Ovary (tissue), 9 donors: Measurements from ENCODE around the gene RPLP2. TPM values are rescaled to one million over a fixed set of nuclear protein-coding genes. Genes with fewer than 3 reads are reported as not detected.

ENCODE experiments used
- DNase-seq, 5 donors: peaks; one replicate each; pipeline ENCODE4 v3.0.0-alpha.2; 2019 to 2020
- H3K27ac ChIP-seq, 2 donors: fragments of 200-600 bp; one replicate each; pipeline versions ENCODE4 v1.5.1 to v1.8.0; 2019 to 2022
- H3K27me3 ChIP-seq: fragments of 200-600 bp; one replicate; pipeline ENCODE4 v1.8.0; 2022
- H3K36me3 ChIP-seq: fragments of 200-600 bp; sonication (generic); one replicate; pipeline ENCODE4 v1.5.1; 2019
- H3K4me1 ChIP-seq: one replicate; pipeline ENCODE4 v1.8.1; 2013; ENCODE audit warnings: mild to moderate bottlenecking, moderate library complexity; ENCODE audit not compliant: insufficient read depth
- H3K4me3 ChIP-seq: fragments of 200-600 bp; sonication (generic); one replicate; pipeline ENCODE4 v1.5.1; 2017
- H3K9me3 ChIP-seq, 2 donors: fragments of 200-600 bp in 1 of 2; sonication (generic) in 1 of 2; one replicate each; pipeline versions ENCODE4 v1.5.1 to v1.8.1; 2013 to 2019; ENCODE audit warnings: mild to moderate bottlenecking in 1 of 2, moderate library complexity in 1 of 2
- CTCF ChIP-seq, 3 donors: fragments of 450-650 bp in 2 of 3; fragments of 200-600 bp in 1 of 3; IDR thresholded peaks; one replicate each; pipeline versions ENCODE4 v1.5.1 to v1.8.0; 2016 to 2022; ENCODE audit warnings: antibody characterized with exemption in 3 of 3, mild to moderate bottlenecking in 1 of 3
- EP300 ChIP-seq: sonication (generic); formaldehyde crosslinking; IDR thresholded peaks from one replicate; pipeline ENCODE4 v1.6.1; 2017; ENCODE audit warnings: antibody characterized with exemption
- POLR2A ChIP-seq: fragments of 450-650 bp; IDR thresholded peaks from one replicate; pipeline ENCODE4 v1.6.1; 2017; ENCODE audit warnings: antibody characterized with exemption, mild to moderate bottlenecking, moderate library complexity
- WGBS, 3 donors: extraction: QIAGEN DNeasy Blood & Tissue Kit in 1 of 3; methylation state at CpG; one replicate each; pipeline versions ENCODE4 v1.1.5 to v1.1.7; 2013 to 2017; 5-methylcytosine and 5-hydroxymethylcytosine counted together
- intact Hi-C, 4 donors: fragments of 100-400 bp; cut with DNase I; formaldehyde crosslinking; loops; one replicate each; pipeline versions ENCODE4 v1.11.0 to v1.15.1; 2022 to 2023
- polyA plus RNA-seq, 2 donors: library from polyadenylated mRNA; stranded (reverse); fragments of 200-250 nt in 1 of 2; fragments of 350-450 nt in 1 of 2; fragmentation: Illumina TruSeq in 1 of 2; extraction: RNeasy Lipid Tissue Mini Kit (QIAGEN cat#74804) in 1 of 2; gene quantifications; one replicate each; pipeline ENCODE4 v1.2.3, GENCODE V29; 2013 to 2014
- total RNA-seq, 7 donors: library from RNA; depleted of rRNA in 2 of 7; stranded (reverse); fragments of >200 nt in 2 of 7; fragmentation: NEBNext Ultra II Directional in 3 of 7; extraction: Animal tissue kit (Norgen Biotek cat#: 25700) in 3 of 7; gene quantifications; one replicate each; pipeline versions ENCODE4 v1.1.0 to v1.2.4, GENCODE V29; 2016 to 2023
- donor health status: DM: no; HTN: no; CAD: no; lungs with moderate emphysema.
- donor health status: DM: no; HTN: no; CAD: no.
- donor health status: Bipolar disorder and iron deficiency.
- donor health status: DM: yes; HTN: yes; CAD: no.
- donor health status: DM: no; HTN: no; CAD: no.
- donor health status: DM: yes; HTN: yes; CAD: no.

RPLP2 gene
- total and polyA plus RNA-seq, 9 donors, result 237 to 4,238 (median 2,804) TPM

- intact Hi-C loops, result no loop called here
- Histone ChIP-seq H3K4me1 (peaks cover 10% of the 10 kb centered on the region), H3K27ac (no peak overlapping the region), H3K36me3 (peaks cover 2% of the 10 kb centered on the region), H3K9me3 (no peaks in the 10 kb centered on the region), H3K4me3 (peak overlapping the region; percentile 0), H3K27me3 (no peaks in the 10 kb centered on the region)
- TF ChIP-seq POLR2A (no peak), EP300 (no peak), CTCF (IDR thresholded peaks at IDR 0.05) (no peak)
- WGBS, 3 donors, result 2 to 4% (median 2%) methylated on average over 17 to 22 of the region's 22 CpGs
- DNase-seq, result no peak
These were observed 17.0 kb downstream of the RPLP2 start for GRCh38 chr11:826836-827145.

- no peaks in the 10 kb centered on the region for H3K27me3 ChIP-seq
- intact Hi-C loops, result no loop called here
- no peaks in the 10 kb centered on the region for H3K9me3 ChIP-seq
- TF ChIP-seq POLR2A, result no peak
- no peak for TF ChIP-seq CTCF (IDR thresholded peaks at IDR 0.05)
- TF ChIP-seq EP300, result no peak
- peaks cover 14% of the 10 kb centered on the region for H3K4me1 ChIP-seq
- H3K36me3 ChIP-seq, result no peaks in the 10 kb centered on the region
- 8 to 13% (median 9%) methylated on average over 44 to 66 of the region's 66 CpGs for WGBS, 3 donors
- H3K4me3 ChIP-seq, result peak overlapping the region; percentile 0
- no peak for DNase-seq
- H3K27ac ChIP-seq, result no peak overlapping the region
These were observed 17.6 kb downstream of the RPLP2 start for GRCh38 chr11:827146-827896.

GRCh38 chr11:827897-828192 lies 18.1 kb downstream of the RPLP2 start, which contains the start of gene CRACR2B:
TSS of gene CRACR2B (plus strand) at chr11:827919. CDS start at chr11:828608, 689 bp downstream.
- no peaks in the 10 kb centered on the region for H3K9me3 ChIP-seq
- peaks cover 16% of the 10 kb centered on the region for H3K4me1 ChIP-seq
- H3K36me3 ChIP-seq, result no peaks in the 10 kb centered on the region
- H3K4me3 ChIP-seq, result peak within 1 kb of the TSS; percentile 0
- 64 to 70% (median 69%) methylated on average over 5 of the region's 5 CpGs for WGBS, 3 donors
- intact Hi-C loops, result no loop called here
- H3K27me3 ChIP-seq, result no peaks in the 10 kb centered on the region
- TF ChIP-seq POLR2A (no peak), CTCF (IDR thresholded peaks at IDR 0.05) (no peak), EP300 (no peak)
- DNase-seq, result no peak
- no peak within 1 kb of the TSS for H3K27ac ChIP-seq

- intact Hi-C loops, result no loop called here
- Histone ChIP-seq H3K9me3 (no peaks in the 10 kb centered on the region), H3K4me1 (peaks cover 16% of the 10 kb centered on the region), H3K27me3 (no peaks in the 10 kb centered on the region), H3K36me3 (no peaks in the 10 kb centered on the region), H3K27ac (peak overlapping the region in 1 of 2 donors; percentile 1), H3K4me3 (no peak overlapping the region)
- no peak for DNase-seq
- TF ChIP-seq EP300 (no peak), POLR2A (no peak), CTCF (IDR thresholded peaks at IDR 0.05) (no peak)
- WGBS, 3 donors, result 59 to 70% (median 67%) methylated on average over 21 of the region's 21 CpGs
These were observed 18.9 kb downstream of the RPLP2 start for GRCh38 chr11:828506-829175.
